ENCODE data around the gene CRYGA. TPM values are rescaled to one million over a fixed set of nuclear protein-coding genes. Genes with fewer than 3 reads are reported as not detected.

CRYGA gene
- total RNA-seq, 1 experiment from 2014 or later, result not detected

GRCh38 chr2:208183526-208183925 lies 20.1 kb upstream of the CRYGA start:
- Histone ChIP-seq H3K36me3 (ENCODE audit: insufficient read depth, low read length, poor library complexity, severe bottlenecking) (no peaks in the 10 kb centered on the region), H3K27me3 (replicated peaks; ENCODE audit: insufficient read depth, low read depth, low read length, poor library complexity) (no peaks in the 10 kb centered on the region), H3K9me3 (ENCODE audit: low read depth, low read length, poor library complexity, severe bottlenecking) (no peaks in the 10 kb centered on the region), H3K27ac (ENCODE audit: low read depth, low read length, poor library complexity, severe bottlenecking) (no peak overlapping the region), H3K4me3 (ENCODE audit: low read depth, low read length, poor library complexity, severe bottlenecking) (no peak overlapping the region), H3K4me1 (ENCODE audit: insufficient read depth, low read length, poor library complexity, severe bottlenecking) (no peaks in the 10 kb centered on the region)
- TF ChIP-seq EZH2 (IDR thresholded peaks at IDR 0.05; ENCODE audit: borderline replicate concordance, low read depth, low read length, poor library complexity, severe bottlenecking), result no peak
- TF ChIP-seq CTCF (conservative IDR thresholded peaks at IDR 0.05; ENCODE audit: low read depth, low read length), result no peak
- ChIA-PET CTCF (no interaction called here), POLR2A (ENCODE audit: low non-redundant PET) (no interaction called here)
- intact Hi-C loops (cut with micrococcal nuclease; ENCODE audit: unreplicated experiment), result no loop called here
- no TSS peak for BruUV-seq (replicated peaks)
- DNase-seq (ENCODE audit: low spot score), result no peak

- intact Hi-C loops (cut with micrococcal nuclease; ENCODE audit: unreplicated experiment), result no loop called here
- H3K4me1 ChIP-seq (ENCODE audit: insufficient read depth, low read length, poor library complexity, severe bottlenecking), result no peaks in the 10 kb centered on the region
- no peaks in the 10 kb centered on the region for H3K27me3 ChIP-seq (replicated peaks; ENCODE audit: insufficient read depth, low read depth, low read length, poor library complexity)
- TF ChIP-seq CTCF (conservative IDR thresholded peaks at IDR 0.05; ENCODE audit: low read depth, low read length) (no peak), EZH2 (IDR thresholded peaks at IDR 0.05; ENCODE audit: borderline replicate concordance, low read depth, low read length, poor library complexity, severe bottlenecking) (no peak)
- CTCF ChIA-PET, result no interaction called here
- no peaks in the 10 kb centered on the region for H3K9me3 ChIP-seq (ENCODE audit: low read depth, low read length, poor library complexity, severe bottlenecking)
- no peak overlapping the region for H3K4me3 ChIP-seq (ENCODE audit: low read depth, low read length, poor library complexity, severe bottlenecking)
- BruUV-seq (replicated peaks), result no TSS peak
- H3K36me3 ChIP-seq (ENCODE audit: insufficient read depth, low read length, poor library complexity, severe bottlenecking), result no peaks in the 10 kb centered on the region
- DNase-seq (ENCODE audit: low spot score), result no peak
- POLR2A ChIA-PET (ENCODE audit: low non-redundant PET), result no interaction called here
- H3K27ac ChIP-seq (ENCODE audit: low read depth, low read length, poor library complexity, severe bottlenecking), result no peak overlapping the region
Observed at GRCh38 chr2:208182835-208183234, 19.4 kb upstream of the CRYGA start.

GRCh38 chr2:208179028-208179609 lies 15.7 kb upstream of the CRYGA start:
- BruUV-seq (replicated peaks), result no TSS peak
- Histone ChIP-seq H3K36me3 (ENCODE audit: insufficient read depth, low read length, poor library complexity, severe bottlenecking) (no peaks in the 10 kb centered on the region), H3K27me3 (replicated peaks; ENCODE audit: insufficient read depth, low read depth, low read length, poor library complexity) (no peaks in the 10 kb centered on the region), H3K27ac (ENCODE audit: low read depth, low read length, poor library complexity, severe bottlenecking) (no peak overlapping the region), H3K4me3 (ENCODE audit: low read depth, low read length, poor library complexity, severe bottlenecking) (no peak overlapping the region), H3K4me1 (ENCODE audit: insufficient read depth, low read length, poor library complexity, severe bottlenecking) (peaks cover 4% of the 10 kb centered on the region), H3K9me3 (ENCODE audit: low read depth, low read length, poor library complexity, severe bottlenecking) (no peaks in the 10 kb centered on the region)
- POLR2A ChIA-PET (ENCODE audit: low non-redundant PET), result no interaction called here
- intact Hi-C loops (cut with micrococcal nuclease; ENCODE audit: unreplicated experiment), result loop anchor here (5.0 kb wide), 1 partner anchor 298 kb away; no protein-coding TSS in a partner anchor
- CTCF ChIA-PET, result no interaction called here
- DNase-seq (ENCODE audit: low spot score), result no peak
- TF ChIP-seq CTCF (conservative IDR thresholded peaks at IDR 0.05; ENCODE audit: low read depth, low read length) (no peak), EZH2 (IDR thresholded peaks at IDR 0.05; ENCODE audit: borderline replicate concordance, low read depth, low read length, poor library complexity, severe bottlenecking) (no peak)
